ENCODE measurements around the gene AMBRA1. TPM values are rescaled to one million over a fixed set of nuclear protein-coding genes. Genes with fewer than 3 reads are reported as not detected.

Gene AMBRA1
- polyA plus RNA-seq, 1 donor from 2014 or later, result 34.5 TPM

GRCh38 chr11:46471943-46472661 is 121.7 kb downstream of the AMBRA1 start:
- TF ChIP-seq MXI1 (conservative IDR thresholded peaks at IDR 0.05; ENCODE audit: poor library complexity, severe bottlenecking), result no peak
- TF ChIP-seq EP300 (conservative IDR thresholded peaks at IDR 0.05; ENCODE audit: poor library complexity, severe bottlenecking), result no peak
- TF ChIP-seq CTCF (IDR thresholded peaks at IDR 0.05; ENCODE audit: poor library complexity, severe bottlenecking), result no peak
- no peak for TF ChIP-seq EZH2 (IDR thresholded peaks at IDR 0.05; ENCODE audit: borderline replicate concordance, insufficient read depth, low read length, poor library complexity, severe bottlenecking)
- TF ChIP-seq SMC3 (conservative IDR thresholded peaks at IDR 0.05; ENCODE audit: poor library complexity), result no peak
- TF ChIP-seq REST (IDR thresholded peaks at IDR 0.05; ENCODE audit: borderline replicate concordance), result no peak
- no peak for TF ChIP-seq RAD21 (conservative IDR thresholded peaks at IDR 0.05)
- Histone ChIP-seq H3K9ac (ENCODE audit: low read length) (no peak overlapping the region), H3K9me3 (ENCODE audit: low read length) (no peaks in the 10 kb centered on the region), H3K36me3 (ENCODE audit: insufficient read depth, low read length) (peaks cover 3% of the 10 kb centered on the region), H3K27me3 (ENCODE audit: insufficient read depth, low read depth, low read length) (no peaks in the 10 kb centered on the region), H3K27ac (ENCODE audit: low read length) (no peak overlapping the region), H3K4me3 (ENCODE audit: low read length) (no peak overlapping the region), H4K20me1 (ENCODE audit: insufficient read depth) (no peaks in the 10 kb centered on the region), H3F3A (ENCODE audit: insufficient read depth, low read length, poor library complexity, severe bottlenecking) (no peaks in the 10 kb centered on the region), H3K4me2 (ENCODE audit: low read length) (no peak overlapping the region), H2AFZ (ENCODE audit: low read depth, low read length) (no peak overlapping the region), H3K9me2 (ENCODE audit: insufficient read depth, low read length) (no peaks in the 10 kb centered on the region), H3K79me2 (replicated peaks; ENCODE audit: insufficient read depth, low read length) (no peaks in the 10 kb centered on the region)

GRCh38 chr11:46469926-46470325 is 123.9 kb downstream of the AMBRA1 start:
- H3K27me3 ChIP-seq (ENCODE audit: insufficient read depth, low read depth, low read length), result no peaks in the 10 kb centered on the region
- TF ChIP-seq REST (IDR thresholded peaks at IDR 0.05; ENCODE audit: borderline replicate concordance) (no peak), SMC3 (conservative IDR thresholded peaks at IDR 0.05; ENCODE audit: poor library complexity) (no peak), EP300 (conservative IDR thresholded peaks at IDR 0.05; ENCODE audit: poor library complexity, severe bottlenecking) (no peak), TAF1 (IDR thresholded peaks at IDR 0.05; ENCODE audit: low read depth) (no peak), CTCF (IDR thresholded peaks at IDR 0.05; ENCODE audit: poor library complexity, severe bottlenecking) (no peak), RAD21 (conservative IDR thresholded peaks at IDR 0.05) (no peak), EZH2 (IDR thresholded peaks at IDR 0.05; ENCODE audit: borderline replicate concordance, insufficient read depth, low read length, poor library complexity, severe bottlenecking) (no peak), POLR2AphosphoS5 (IDR thresholded peaks at IDR 0.05) (no peak), MXI1 (conservative IDR thresholded peaks at IDR 0.05; ENCODE audit: poor library complexity, severe bottlenecking) (no peak)
- no peak overlapping the region for H3K27ac ChIP-seq (ENCODE audit: low read length)

More at GRCh38 chr11:46469926-46470325, 123.9 kb downstream of the AMBRA1 start:
- H3K9ac ChIP-seq (ENCODE audit: low read length), result no peak overlapping the region
- H3K4me3 ChIP-seq (ENCODE audit: low read length), result no peak overlapping the region
- H3F3A ChIP-seq (ENCODE audit: insufficient read depth, low read length, poor library complexity, severe bottlenecking), result no peaks in the 10 kb centered on the region
- no peaks in the 10 kb centered on the region for H4K20me1 ChIP-seq (ENCODE audit: insufficient read depth)
- H3K4me2 ChIP-seq (ENCODE audit: low read length), result no peak overlapping the region
- no peaks in the 10 kb centered on the region for H3K9me2 ChIP-seq (ENCODE audit: insufficient read depth, low read length)
- no peaks in the 10 kb centered on the region for H3K79me2 ChIP-seq (replicated peaks; ENCODE audit: insufficient read depth, low read length)
- no peak overlapping the region for H2AFZ ChIP-seq (ENCODE audit: low read depth, low read length)
- peaks cover 3% of the 10 kb centered on the region for H3K36me3 ChIP-seq (ENCODE audit: insufficient read depth, low read length)
- H3K9me3 ChIP-seq (ENCODE audit: low read length), result no peaks in the 10 kb centered on the region

Data from neural cell (in vitro differentiated cells).